H4 (cell line): ENCODE measurements around the gene LTBR. TPM values are rescaled to one million over a fixed set of nuclear protein-coding genes. Genes with fewer than 3 reads are reported as not detected.
"Not testable (repeated sequence)": the region's sequence is repeated elsewhere in the genome, so short reads cannot be mapped to it uniquely, and the experiment has no call there.

Source experiments
- DNase-seq: peaks from one replicate; pipeline ENCODE4 v3.0.0-alpha.2; 2015; ENCODE audit warnings: low spot score
- total RNA-seq: library from RNA; depleted of rRNA; stranded (reverse); fragments of >200 nt; shearing (Covaris generic); gene quantifications from 2 replicates; pipeline ENCODE4 v1.2.3, GENCODE V29; 2014; rRNA removed

The LTBR gene
- total RNA-seq, 1 experiment from 2014 or later: 19.5 TPM

DNA sequence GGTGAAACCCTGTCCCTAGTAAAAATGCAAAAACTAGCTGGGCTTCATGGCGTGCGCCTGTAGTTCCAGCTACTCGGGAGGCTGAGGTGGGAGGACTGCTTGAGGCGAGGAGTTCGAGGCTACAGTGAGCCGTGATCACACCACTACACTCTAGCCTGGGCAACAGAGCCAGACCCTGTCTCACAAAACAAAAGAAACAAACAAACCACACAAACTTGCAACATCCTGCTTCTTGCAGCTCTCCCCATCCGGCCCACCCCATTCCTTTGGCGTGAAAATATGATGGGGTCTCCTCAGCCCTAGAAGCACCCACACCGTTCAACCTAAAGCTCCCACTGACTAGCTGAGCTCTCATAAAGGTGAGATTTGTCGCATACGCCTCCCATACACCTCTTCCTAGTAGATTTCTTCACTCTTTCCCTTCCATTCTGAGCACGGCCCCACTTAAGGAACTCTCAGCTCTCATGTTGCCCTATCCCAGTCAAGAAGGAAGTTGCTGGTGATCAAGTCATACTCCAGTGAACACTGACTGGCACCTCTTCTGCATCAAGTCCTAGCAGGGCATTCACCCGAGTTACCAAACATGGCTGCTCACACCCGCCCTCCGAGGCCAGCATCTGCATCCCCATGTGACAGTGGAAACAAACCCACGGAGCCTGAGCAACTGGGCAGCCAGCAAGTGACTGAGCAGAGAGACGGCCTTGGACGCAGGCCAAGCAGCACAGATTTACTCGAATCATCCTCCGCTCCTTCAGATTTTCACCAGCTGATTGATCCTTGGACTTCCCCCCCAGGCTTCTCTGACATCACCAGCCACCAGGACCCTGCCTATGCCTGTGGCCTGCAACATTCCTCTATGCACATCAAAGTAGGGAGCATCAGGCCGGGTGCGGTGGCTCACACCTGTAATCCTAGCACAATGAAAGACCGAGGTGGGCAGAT lies 41.9 kb downstream of the LTBR start:
- DNase-seq: no peak

GRCh38 chr12:6426882-6427671 lies 43.1 kb downstream of the LTBR start:
- DNase-seq: no peak

GRCh38 chr12:6427796-6428195 lies 43.8 kb downstream of the LTBR start:
- not testable (repeated sequence) for DNase-seq

GRCh38 chr12:6428326-6428725 lies 44.4 kb downstream of the LTBR start:
- no peak for DNase-seq

GRCh38 chr12:6430124-6430989 lies 46.4 kb downstream of the LTBR start:
- DNase-seq: peak; percentile 100

DNA sequence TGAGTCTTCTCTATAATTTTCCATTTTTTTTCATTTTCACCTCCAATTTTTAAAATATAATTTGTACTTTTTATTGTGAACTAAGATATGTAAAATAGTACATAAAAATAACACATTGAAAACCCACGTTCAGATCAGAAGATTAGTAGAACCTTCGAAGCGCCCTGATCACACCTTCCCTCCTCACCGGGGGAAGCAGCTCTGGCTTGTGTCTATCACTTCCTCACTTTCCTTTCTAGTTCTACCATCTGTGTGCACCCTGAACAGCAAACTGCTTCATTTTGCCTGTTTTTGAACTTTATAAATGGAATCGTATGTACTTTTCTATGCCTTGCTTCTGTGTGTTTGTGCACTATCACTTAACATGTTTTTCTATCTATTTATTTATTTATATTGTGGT lies 49.0 kb downstream of the LTBR start:
- no peak for DNase-seq

DNA sequence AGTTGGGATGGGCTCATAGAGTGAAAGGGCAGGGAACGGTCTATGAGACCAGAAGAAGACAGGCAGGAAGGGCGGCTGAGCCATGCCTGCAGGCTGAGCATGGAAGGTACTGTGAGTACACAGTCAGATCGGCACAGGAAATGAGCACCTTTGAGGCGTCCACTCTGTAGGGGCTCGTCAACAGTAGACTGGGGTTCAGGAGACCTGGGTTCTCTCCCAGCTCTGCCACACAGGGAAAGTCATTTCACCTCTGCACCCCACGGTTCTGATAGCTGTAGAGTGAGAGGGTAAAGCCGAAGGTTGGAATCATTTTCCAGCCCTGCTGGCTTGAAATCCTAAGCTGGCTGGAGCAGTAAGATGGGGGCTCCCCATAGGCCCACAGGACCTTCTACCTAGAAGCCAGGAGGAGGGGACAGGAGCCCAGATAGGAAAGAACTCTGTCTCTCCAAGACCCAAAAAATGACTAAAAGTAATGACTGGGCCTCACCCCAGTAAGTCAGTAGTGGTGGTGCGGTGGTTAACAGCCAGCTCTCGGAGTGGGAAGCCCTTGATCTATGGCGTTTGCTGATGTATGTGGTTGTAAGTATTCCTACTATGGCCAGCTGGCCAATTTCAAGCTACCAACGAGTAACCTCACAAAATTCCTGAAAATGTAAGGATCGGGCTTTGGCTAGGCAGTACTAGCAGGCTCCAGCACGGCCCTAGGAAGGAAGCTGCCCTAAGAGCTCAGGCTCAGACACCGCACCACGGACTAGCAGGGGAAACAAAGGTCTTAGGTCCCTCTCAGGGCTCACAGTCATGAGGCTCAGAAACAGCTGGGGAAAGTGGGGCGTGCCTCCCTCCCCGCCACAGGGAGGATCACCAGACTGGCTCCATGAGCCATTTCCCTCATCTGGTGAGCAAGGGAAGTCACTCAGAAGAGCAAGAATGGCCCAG lies 50.5 kb downstream of the LTBR start:
- no peak for DNase-seq

DNA sequence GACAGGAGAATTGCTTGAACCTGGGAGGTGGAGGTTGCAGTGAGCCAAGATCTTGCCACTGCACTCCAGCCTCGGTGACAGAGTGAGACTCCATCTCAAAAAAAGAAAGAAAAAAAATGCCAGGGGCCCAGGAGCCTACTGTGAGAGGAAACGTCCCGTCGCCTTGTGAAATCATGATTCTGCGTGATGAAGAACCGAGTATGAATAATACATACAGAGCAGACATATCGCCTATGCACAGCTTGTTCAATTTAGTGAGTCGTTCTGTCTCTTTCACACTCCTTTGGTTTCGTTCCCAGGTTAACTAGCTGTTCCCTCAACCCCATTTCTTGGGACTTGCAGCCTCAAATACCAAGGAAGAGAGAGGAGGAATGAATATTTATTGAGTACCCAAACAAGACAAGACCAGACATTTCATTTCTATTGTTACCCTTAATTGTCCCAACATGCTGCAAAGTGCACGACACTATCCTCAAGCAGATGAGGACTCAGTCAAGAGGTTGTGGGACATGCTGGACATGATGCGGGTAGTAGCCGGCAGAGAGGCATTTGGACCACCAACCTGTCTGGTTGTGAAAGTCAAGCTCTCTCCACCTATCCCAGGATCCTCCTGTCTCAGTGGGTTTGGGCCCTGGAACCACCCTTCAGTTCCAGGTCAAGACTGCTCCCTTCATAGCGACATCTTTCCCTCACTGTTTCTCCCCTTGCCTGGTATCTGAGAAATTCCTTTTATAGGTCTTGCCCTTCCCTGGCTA lies 52.2 kb downstream of the LTBR start:
- DNase-seq: no peak

DNA sequence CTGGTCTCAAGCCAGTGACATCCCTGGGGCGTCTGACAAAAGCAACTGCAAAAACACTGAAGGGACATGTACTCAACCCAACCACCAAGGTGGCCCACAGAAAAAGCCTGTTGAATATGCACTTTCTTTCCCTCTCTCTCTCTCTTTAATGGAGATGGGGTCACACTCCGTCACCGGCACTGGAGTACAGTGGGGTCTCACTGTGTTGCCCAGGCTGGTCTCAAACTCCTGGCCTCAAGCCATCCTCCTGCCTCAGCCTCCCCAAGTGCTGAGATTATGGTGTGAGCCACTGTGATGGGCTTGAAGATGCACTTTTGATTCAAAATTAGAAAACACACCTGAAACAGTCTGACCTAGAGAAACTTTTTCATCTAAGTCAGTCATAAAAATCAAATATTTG lies 53.6 kb downstream of the LTBR start:
- no peak for DNase-seq

- DNase-seq: no peak
Measured at GRCh38 chr12:6438345-6438744, 54.4 kb downstream of the LTBR start.

DNA sequence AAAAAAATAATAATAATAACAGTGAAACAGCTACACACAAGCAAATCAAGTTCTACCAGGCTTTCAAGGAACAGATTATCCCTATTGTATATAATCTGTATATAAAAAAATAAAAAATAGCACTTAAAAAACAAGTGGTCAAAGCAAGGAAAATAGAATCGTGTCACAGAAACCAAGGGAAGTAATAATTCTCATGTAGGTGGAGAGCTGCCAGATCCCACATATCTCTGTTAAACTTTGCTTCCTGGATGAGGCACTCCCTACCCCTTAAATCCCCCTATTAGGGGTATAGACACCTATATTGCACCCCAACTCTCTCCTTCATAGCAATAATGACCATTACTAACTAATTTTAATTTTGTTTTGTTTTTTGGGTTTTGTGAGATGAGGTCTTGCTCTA lies 56.4 kb downstream of the LTBR start:
- DNase-seq: no peak

Other genes with a start within 250 kb of the LTBR start
- 86.6 and 133 TPM in 2 replicates for gene CD9, start 183.8 kb upstream of the LTBR start, total RNA-seq
- 0.10 TPM in 1 of 2 replicates, not detected in the other for gene PLEKHG6, start 73.5 kb upstream of the LTBR start, total RNA-seq
- gene TNFRSF1A, start 42.1 kb upstream of the LTBR start, total RNA-seq: 320 and 327 TPM in 2 replicates
- 1.7 and 2.1 TPM in 2 replicates for gene SCNN1A, start 8.6 kb upstream of the LTBR start, total RNA-seq
- gene CD27, start 60.8 kb downstream of the LTBR start, total RNA-seq: not detected in 2 replicates
- gene TAPBPL, start 67.9 kb downstream of the LTBR start, total RNA-seq: 8.6 and 20.5 TPM in 2 replicates
- 2.8 and 4.1 TPM in 2 replicates for gene VAMP1, start 86.5 kb downstream of the LTBR start, total RNA-seq
- 286 and 368 TPM in 2 replicates for gene MRPL51, start 109.1 kb downstream of the LTBR start, total RNA-seq
- gene NCAPD2, start 109.9 kb downstream of the LTBR start, total RNA-seq: 126 and 187 TPM in 2 replicates
- 9,561 and 11,555 TPM in 2 replicates for gene GAPDH, start 150.4 kb downstream of the LTBR start, total RNA-seq
- gene IFFO1, start 171.9 kb downstream of the LTBR start, total RNA-seq: 2.1 and 5.4 TPM in 2 replicates
- 64.3 and 90.3 TPM in 2 replicates for gene NOP2, start 184.1 kb downstream of the LTBR start, total RNA-seq
- gene CHD4, start 223.2 kb downstream of the LTBR start, total RNA-seq: 242 and 246 TPM in 2 replicates